Stimulated activated CD8-positive, alpha-beta memory T cell treated with anti-CD3 and anti-CD28 coated beads, Interleukin-7, amount 100 ng/mL, for 4 hours (primary cell): ENCODE data around the gene SPRR4.

Experiments
- DNase-seq, 2 donors: peaks; one replicate each; pipeline ENCODE4 v3.0.0-alpha.2; 2020; ENCODE audit warnings: low read depth in 2 of 2

The SPRR4 gene, protein sequence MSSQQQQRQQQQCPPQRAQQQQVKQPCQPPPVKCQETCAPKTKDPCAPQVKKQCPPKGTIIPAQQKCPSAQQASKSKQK

DNA sequence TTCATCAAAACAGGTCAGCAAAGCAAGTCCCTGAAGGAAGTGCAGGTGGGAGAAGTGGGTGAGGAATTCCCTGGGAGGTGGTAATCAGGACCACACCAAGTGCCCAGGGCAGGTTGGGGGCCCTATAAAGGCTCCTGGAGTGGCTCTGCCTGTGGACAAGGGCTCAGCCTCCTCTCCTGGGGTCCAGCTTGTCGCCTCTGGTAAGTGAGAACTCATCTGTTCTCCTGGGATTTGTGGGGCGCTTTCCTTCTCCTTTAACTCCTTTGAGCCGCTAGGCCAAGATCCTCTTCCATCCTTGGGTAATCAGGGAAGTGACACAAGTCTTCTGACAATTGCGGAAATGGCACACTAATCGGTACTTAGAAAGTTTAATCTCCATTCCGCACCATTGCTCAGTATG is at the start of gene SPRR4:
Gene SPRR4, plus strand, starts transcription at position 154 of the 400 bp plus-strand sequence. CDS start 1,243 bp downstream, outside the sequence.
- DNase-seq = no peak

DNA sequence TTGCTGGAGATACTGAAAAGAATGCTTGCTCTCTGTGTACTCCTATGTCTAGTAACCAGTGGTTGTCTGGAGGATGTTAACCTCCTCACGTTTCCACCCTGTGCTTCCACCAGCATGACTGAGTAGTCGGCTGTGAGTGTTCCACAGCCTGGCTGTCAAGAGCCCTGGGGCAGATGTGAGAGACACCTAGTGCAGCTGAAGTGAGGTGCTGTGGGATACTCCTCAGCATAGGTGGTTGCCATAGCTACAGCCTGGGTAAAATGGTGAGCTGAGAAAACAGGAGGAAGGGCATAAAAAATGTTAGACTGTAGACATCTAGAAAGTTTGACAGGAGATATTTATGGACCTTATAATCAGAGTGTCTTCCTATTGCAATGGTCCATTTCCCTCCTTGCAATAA is 46.3 kb upstream of the SPRR4 start:
- no peak for DNase-seq

DNA sequence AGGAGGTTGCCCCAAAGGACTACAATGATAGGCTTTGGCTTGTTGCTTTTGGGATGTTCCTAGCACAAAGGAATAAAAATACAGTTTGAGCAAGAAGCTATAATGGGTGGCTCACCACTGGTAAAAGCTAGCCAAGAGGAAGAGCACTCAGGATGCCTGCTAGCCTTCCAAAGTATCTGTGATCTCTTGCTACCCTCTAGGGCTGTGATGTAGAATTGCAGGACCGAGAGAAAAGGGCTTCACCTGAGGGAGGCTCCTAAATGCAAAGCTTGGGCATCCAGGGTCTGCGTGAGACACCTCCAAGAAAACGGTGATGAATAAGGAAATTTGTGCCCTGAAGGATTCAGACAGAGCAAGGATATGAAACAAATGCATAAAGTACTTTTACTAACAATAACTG is 44.4 kb upstream of the SPRR4 start:
- no peak for DNase-seq

DNA sequence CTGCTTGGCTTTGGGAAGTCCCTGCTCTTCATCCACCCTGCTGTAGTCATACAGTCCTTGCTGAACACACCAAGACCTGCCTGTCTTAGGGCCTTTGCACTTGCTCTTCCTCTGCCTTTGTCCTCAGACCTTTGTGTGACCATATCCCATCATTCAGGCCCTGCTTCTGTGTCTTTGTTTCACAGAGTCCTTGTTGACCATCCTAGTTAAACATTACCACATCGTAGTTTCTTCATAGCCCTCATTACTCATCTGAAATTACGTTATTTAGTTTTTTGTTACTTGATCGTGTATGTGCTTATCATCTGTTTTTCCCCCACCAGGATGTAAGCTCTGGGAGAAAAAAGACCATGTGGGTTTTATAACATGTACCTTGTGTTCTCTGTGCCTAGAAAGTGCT is 41.8 kb upstream of the SPRR4 start:
- DNase-seq = no peak

DNA sequence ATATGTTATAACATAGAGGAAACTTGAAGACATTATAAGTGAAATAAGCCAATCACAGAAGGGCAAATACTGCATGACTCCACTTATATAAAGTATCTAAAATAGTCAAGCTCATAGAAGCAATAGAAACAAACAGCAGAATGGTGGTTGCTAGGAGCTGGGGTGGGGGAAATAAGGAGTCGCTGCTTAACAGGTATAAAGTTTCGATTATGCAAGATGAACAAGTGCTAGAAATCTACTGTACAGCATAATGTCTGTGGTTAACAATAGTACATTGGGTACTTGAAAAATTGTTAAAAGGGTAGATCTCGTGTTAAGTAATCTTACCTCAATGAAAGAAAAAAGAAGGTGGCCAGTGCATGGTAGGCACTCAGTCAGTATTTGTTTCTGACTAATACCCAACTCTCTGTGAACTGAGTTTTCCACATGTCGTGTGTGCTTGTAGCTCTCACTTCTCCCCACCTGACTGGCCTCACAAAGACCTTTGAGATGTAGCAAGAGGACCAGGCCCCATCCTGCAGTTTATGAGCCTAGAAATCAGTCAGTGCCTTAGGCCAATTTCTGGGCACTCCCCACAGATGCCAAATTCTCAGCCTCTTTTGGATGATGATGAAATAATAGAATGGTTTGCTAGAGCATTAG is 38.2 kb upstream of the SPRR4 start:
- no peak for DNase-seq

DNA sequence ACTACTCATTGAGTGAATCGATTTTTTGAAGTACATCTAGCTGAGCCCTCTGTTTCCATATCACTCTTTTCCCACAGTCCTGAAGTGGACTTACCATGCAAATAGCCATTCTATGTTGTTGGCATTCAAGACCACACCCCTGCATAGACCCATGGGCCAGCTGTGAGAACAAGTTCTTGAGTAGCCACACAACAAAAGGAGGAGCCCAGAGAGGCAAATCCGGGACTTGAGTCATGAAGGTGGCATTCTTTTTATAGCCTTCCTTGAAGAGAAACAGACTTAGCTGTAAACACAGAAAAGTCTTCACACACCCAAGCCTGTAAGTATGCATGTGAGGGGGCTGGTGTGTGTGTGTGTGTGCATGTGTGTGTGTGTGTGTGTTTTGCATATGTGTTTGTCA is 37.3 kb upstream of the SPRR4 start:
- no peak for DNase-seq

DNA sequence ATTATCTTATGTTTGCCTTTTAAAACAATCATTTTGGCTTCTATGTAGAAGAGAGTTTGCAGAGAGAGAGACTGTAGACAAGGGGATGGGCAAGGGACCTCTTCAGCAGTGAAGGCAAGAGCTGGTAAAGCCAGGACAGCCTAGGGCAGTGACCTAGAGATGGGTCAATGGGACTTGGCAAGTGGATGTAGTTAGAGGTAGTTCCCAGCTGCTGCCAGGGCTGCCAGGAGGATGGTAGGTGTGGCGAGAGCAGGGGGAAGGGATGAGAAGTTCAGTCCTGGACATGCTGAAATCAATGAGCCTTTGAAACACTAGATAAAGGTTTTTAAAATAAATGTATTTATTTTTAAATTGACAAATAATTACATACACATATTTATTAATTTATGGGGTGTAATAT is 29.8 kb upstream of the SPRR4 start:
- no peak for DNase-seq

DNA sequence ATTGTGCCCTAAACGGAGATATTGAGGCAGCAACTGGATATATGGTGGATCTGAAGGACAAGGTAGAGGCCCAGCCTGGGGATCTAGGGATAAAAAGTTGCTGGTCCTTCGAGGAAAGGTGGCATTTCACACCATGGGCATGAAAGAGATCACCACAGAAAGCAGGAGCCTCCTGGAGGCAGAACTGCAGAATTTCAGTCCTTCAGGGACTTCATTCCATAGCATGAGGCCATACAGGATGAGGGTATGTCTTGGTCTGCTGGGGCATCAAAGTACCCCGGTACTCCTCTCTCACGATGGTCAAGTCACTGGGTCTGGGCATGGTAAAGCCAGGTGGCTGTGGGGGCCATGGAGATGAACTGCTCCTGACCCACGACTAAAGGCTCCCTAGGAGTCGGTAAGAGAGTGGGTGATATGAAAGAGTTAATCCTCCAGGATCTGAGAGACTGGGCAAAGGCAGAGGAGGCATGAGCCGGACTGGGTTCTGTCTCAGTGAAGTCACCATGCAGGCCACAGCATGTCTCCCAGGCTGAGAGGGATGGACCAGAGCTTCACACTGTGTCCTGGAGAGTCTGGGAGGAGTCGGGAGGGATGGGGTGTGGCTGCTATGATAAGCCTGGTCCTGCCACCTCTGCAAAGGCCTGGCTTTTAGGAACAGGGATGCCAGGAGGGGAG is 29.3 kb upstream of the SPRR4 start:
- no peak for DNase-seq

DNA sequence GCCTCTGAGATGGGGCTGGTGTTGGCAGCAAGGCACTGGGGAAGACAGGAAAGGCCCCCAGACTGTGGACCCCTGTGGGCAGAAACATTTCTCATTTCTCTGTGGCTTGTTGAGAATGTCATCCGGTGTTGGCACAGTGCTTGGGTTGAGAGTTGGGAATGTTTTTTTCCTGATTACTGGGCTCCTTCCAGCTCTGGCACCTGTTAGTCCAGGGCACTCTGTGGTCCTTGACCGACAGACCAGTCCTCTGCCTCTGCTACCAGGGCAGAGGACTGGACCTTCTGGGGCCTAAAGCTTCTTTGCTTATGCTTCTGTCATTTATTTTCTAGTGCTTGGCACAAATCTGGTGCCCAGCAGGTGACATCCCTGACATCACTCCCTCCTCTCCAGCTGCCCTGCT is 28.3 kb upstream of the SPRR4 start:
- no peak for DNase-seq

DNA sequence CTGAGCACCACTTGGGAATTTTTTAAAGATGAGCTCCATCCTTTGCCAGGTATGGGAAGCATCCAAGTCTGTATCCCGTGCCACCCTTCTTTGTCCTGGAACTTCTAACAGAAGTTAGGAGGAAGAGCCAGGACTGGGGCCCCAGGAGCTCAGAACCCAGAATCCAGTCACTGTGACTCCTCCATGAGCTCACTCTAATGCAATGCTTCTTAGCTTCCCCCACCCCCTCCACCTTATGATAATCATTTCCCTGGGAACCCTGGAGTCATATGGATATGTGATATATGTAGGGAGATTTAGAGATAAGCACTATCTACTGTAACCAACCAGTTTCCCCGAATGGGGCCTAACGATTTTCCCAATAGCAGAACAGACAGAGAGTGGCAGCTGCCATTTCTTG is 24.2 kb upstream of the SPRR4 start:
- DNase-seq = no peak

DNA sequence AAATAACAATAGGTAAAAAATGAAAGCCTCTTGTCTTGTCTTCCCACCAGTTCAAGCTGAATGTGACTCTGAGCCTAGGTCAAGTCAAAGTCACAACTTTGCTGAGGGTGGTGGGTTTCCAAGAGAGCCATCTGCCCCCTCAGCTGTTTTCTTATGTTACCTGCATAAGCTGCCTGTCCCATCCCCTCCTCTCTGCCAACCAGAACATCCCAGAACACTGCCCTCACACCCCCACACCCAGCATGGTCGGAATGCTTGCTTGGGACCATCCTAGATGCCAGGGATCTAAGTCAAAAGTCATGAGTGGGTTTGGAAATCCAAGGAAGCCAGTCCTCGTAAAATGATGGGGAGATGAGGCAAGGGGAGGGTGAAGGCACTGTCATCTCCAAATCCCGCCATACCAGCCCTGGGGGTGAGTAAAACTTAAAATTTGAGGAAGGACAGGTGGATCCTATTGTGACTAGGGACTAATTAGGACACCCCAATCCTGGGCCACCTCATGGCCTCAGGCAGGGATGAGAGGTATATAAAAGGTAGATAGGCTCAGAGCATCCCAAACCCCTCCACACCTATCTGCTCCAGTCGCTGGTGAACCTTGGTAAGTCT is 23.7 kb upstream of the SPRR4 start, which contains the start of gene SPRR5:
Gene SPRR5, plus strand, starts transcription at position 556 of the 606 bp plus-strand sequence. CDS start 1,349 bp downstream, outside the sequence.
- no peak for DNase-seq

DNA sequence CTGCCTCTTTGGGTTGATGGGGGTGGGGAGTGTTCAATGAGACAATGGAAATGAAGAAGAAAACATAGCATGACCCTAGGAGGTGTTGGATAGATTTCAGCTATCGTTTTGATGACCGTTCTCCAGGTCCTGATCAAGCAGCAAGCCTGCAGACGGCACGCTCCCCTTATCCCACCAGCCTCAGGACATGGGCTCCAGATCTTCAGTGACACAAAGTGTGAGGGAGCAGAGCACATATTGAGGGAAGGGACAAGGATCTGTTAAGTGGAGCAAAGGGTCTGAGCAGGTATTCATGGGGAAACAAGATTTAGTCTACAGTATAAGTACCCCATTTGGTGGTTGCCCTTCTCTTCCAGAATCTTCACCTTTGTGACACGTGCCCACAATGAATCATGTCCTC is 18.7 kb upstream of the SPRR4 start:
- no peak for DNase-seq

DNA sequence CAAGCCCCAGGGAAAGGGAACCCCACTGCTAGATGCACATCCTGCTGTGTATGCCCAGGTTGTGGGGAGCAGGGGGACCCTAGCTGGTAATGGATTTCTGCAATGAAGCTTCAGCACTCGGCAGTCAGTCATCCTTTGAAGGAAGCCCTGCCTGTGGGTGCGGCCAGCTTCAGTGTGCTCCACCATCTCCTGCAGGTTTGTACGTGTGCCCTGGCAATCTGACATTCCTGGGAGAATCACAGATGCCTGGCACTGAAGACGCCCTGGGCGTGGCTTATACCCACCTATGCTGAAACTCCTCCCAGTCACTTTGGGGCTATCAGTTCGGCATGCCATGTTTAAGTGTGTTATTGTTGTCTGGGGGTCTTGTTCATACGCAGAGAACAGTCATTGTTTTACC is 16.7 kb upstream of the SPRR4 start:
- DNase-seq = no peak

DNA sequence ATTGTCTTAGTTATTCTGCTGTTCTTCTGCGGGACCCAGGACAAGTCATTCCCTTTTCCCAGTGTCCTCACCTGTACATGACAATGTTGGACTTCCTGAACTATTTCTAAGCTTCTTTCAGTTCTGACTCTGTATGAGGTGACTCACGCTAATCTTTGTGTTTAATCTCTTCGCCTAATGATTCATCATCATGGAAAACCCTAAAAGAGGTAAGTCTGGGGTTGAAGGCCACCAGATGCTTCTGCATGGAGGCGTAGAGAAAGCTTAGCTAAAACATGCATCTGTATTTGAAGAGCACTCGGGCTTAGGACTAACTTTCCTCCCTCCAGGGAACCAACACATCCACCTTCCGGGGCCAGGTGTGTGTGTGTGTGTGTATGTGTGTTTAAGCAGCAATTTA is 16.0 kb upstream of the SPRR4 start:
- DNase-seq = no peak

DNA sequence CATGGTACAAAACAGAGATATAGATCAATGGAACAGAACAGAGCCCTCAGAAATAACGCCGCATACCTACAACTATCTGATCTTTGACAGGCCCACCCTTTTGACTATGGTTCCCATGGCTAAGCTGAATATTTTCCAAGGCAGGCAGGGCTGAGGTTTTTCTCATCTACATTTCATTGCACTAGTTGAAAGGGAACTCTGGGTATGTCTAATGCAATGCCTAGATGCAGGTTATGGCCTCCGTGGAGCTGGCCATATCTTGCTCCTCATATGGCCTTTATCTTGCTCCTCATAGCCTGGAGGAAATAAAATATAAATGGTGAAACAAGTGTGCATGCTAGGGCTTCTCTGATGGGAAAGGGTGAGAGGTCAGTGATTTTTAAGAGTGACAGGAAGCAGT is 12.9 kb upstream of the SPRR4 start:
- DNase-seq = no peak

DNA sequence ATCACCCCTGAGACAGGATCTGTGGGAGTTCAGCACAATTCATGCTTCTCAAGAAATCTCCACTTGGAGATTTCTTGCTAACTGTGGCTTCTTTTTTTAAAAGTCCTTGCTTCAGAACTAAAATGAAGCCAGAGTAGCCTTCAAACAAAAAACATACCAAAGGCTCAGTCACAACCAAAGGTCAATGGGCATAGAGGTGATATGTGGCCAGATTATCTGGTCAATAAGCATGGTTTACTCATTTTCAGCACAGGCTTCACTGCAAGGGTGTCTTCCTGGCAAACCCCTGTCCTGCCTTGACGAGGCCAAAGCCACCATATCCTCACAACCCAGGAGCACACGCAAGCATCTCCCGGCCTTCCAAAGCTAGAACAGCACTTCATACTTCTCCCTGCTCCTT is 11.2 kb upstream of the SPRR4 start:
- no peak for DNase-seq

DNA sequence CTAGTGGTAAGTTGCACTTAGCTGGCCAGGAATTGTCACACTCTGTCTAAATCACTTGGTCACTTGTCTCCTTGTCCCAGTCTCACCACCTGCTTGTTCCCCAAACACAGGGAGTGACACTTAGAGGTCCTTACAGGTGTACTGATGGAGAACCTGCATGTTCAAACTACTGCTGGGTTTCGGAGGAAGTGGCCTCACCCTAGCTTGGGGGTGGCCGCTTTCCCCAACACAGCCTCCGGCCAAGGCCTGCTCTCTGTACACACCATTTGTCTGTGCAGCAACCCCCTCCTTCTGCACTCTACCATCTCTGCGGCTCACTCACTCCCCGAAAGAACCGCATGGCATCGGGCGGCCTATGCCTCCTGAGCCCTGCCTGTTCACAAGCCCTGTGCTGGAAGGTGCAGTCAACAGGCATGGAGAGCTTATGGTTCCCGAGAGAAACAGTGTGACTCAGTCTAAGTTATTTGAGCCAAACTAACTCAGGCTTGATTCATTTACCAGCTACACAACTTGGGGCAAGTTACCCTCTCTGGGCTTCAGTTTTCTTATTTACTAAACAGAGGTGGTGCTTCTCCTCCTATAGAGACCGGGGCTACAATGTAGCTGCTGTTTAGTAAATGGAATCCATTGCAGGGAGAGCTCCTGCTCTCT is 10.5 kb upstream of the SPRR4 start:
- DNase-seq = no peak

DNA sequence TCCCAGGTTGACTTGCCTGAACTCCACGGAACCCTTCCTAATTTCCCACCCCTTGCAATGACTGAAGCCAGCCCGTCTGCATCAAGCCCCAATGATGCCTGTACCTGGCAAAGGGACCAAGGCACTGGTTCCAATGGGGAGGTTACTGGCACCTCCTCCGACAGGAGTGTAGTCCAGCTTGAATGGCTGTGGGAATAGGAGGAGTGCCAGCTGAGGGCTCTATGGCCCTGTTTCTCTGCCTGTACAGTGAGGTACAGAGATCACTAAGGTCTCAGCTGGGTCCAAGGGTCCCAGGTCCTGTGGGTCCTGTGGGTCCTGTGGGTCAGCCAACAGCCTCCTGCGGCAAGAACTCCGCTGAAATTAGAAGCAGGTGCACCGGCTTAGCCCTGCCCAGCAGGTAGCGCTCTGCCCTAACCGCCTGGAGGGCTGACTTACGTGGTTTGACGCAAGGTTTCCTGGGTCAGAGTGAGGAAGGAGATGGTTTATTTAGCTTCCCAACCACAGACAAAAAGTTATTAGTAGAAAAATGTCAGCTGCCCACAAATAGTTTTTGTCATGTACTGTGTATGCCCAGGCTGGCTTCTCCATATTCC is 9.9 kb upstream of the SPRR4 start:
- DNase-seq = no peak

DNA sequence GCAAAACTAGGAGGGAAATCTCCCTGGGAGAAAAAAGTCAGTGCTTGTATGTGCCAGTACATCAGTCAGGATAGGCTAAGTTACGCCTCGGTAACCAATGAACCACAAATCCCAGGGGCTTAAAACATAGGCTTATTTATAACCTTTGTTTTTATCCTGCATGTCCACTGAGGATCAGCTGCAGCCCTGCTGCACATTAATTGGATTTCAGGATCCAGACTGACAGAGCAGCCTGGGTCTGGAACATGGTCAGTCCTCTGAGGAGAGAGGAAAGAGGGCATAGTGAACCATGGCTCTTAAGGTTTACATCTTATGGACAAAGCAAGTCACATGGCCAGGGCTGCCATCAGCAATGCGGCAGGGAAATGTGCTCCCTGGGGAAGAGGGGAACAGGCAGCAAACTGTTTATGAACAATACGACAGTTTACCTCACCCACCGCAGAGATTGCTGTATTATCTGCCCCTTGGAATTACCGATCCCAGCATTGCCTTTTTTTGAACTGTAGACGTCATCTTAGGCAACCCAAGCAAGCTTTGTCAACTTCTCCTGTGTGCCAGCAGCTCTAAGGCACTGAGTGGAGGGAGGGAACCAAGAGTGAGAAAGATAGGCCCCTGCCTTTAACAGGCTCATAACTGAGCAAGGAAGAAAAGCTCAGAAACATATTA is 9.1 kb upstream of the SPRR4 start:
- DNase-seq = no peak

DNA sequence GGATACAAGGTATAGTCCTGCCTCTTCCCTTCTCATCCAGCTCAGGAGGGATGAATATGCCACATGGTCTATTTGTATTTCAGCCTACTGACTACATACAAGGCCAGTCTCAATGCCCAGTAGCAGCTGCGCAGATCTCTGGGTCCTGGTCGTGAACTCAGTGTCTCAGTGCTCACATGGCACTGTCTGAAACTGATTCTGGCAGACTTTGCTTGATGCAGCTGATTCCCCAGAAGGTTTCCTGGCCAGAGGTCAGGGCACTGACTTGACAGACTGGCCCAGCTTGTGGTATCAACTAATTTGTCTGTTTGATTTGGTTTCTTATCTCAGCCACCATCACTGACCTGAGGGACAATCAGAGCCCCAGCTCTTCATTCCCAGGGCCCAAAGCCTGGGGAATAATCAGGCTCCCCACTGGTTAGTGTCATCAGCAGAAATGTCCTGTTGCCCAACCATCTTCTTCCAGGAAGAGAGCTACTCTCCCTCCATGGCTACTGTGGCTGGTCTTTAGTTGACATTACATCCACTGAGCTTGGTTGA is 7.5 kb upstream of the SPRR4 start:
- no peak for DNase-seq

DNA sequence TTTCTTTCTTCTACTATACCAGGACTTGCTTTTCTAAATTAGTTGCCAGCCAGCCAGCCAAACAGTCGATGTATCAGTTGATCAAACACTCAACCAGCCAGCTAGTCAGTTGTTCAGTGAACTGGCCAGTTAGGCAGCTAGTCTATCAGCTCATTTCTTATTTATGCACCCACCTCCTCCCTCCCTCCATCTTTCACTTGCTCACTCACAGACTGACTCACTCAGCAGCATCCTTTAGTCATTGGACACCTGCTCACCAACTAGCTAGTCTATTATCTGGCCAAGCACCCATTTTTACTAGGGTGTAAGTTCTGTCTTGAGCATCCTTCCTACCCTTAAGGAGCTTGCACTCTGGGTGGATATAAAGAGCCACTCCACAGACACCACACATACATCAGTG is 5.9 kb upstream of the SPRR4 start:
- no peak for DNase-seq
